GM12891 (cell line): Measurements from ENCODE around the gene NIPA2.

Experiments used
- POLR2A ChIP-seq: IDR thresholded peaks from 2 replicates; pipeline ENCODE4 v1.6.1; 2011; ENCODE audit warnings: low read depth, low read length, control low read depth
- SPI1 ChIP-seq: IDR thresholded peaks from 2 replicates; pipeline ENCODE4 v1.6.1; 2011; ENCODE audit warnings: low read depth, low read length, control low read depth

- TF ChIP-seq POLR2A (no peak), SPI1 (no peak)
Observed at GRCh38 chr15:22806156-22806555, 32.3 kb upstream of the NIPA2 start.
